Smooth muscle cell (in vitro differentiated cells): ENCODE results near the gene LUZP2. TPM values are rescaled to one million over a fixed set of nuclear protein-coding genes. Genes with fewer than 3 reads are reported as not detected.

Experiments
- DNase-seq: peaks from one replicate; lab custom pipeline; 2025; ENCODE audit not compliant: unreplicated experiment; lab: John Stamatoyannopoulos, UW
- H2AFZ ChIP-seq: fragments of 200-600 bp; sonication (generic); 2 replicates; pipeline ENCODE4 v1.6.0; 2016; ENCODE audit warnings: antibody characterized with exemption, low read depth, mild to moderate bottlenecking
- H3F3A ChIP-seq: fragments of 200-600 bp; sonication (generic); 2 replicates; pipeline ENCODE4 v1.6.0; 2017; ENCODE audit warnings: antibody characterized with exemption, low read depth
- H3K27ac ChIP-seq: fragments of 200-600 bp; sonication (generic); 2 replicates; pipeline ENCODE4 v1.5.1; 2016; ENCODE audit warnings: low read depth, mild to moderate bottlenecking
- H3K27me3 ChIP-seq: fragments of 200-600 bp; sonication (generic); 2 replicates; pipeline ENCODE4 v1.6.1; 2016; ENCODE audit warnings: low read depth, mild to moderate bottlenecking
- H3K36me3 ChIP-seq: fragments of 200-600 bp; sonication (generic); 2 replicates; pipeline ENCODE4 v1.5.1; 2016; ENCODE audit warnings: low read depth
- H3K4me1 ChIP-seq: fragments of 200-600 bp; sonication (generic); 2 replicates; pipeline ENCODE4 v1.5.1; 2016; ENCODE audit warnings: low read depth
- H3K4me2 ChIP-seq: fragments of 200-600 bp; sonication (generic); 2 replicates; pipeline ENCODE4 v1.6.0; 2016; ENCODE audit warnings: mild to moderate bottlenecking
- H3K4me3 ChIP-seq: fragments of 200-600 bp; sonication (generic); 2 replicates; pipeline ENCODE4 v1.5.1; 2016; ENCODE audit warnings: mild to moderate bottlenecking
- H3K79me2 ChIP-seq: fragments of 200-600 bp; sonication (generic); 2 replicates; pipeline ENCODE4 v1.6.0; 2016; ENCODE audit warnings: low read depth, mild to moderate bottlenecking
- H3K9ac ChIP-seq: fragments of 200-600 bp; sonication (generic); 2 replicates; pipeline ENCODE4 v1.6.0; 2016; ENCODE audit warnings: low read depth
- H3K9me3 ChIP-seq: fragments of 200-600 bp; sonication (generic); replicated peaks from 2 replicates; pipeline ENCODE4 v1.5.1; 2016; ENCODE audit warnings: low read depth
- H4K20me1 ChIP-seq: fragments of 200-600 bp; sonication (generic); 2 replicates; pipeline ENCODE4 v1.6.0; 2016; ENCODE audit warnings: low read depth
- CTCF ChIP-seq: fragments of 200-600 bp; sonication (generic); IDR thresholded peaks from 2 replicates; pipeline ENCODE4 v1.5.1; 2017; ENCODE audit warnings: borderline replicate concordance, mild to moderate bottlenecking, antibody characterized with exemption; ENCODE audit not compliant: insufficient read depth, poor library complexity, severe bottlenecking
- WGBS: methylation state at CpG from one replicate; pipeline ENCODE4 v1.1.7; 2016; ENCODE audit warnings: low lambda C conversion rate; 5-methylcytosine and 5-hydroxymethylcytosine counted together
- polyA plus RNA-seq: library from polyadenylated mRNA; unstranded; fragments of >200 nt; fragmentation: Nextera tagmentation; extraction: Ambion mirVana; gene quantifications from 2 replicates; pipeline ENCODE4 v1.2.1, GENCODE V29; 2016
- total RNA-seq: library from RNA; depleted of rRNA; stranded (reverse); fragments of >200 nt; gene quantifications from 2 replicates; pipeline ENCODE4 v1.2.3, GENCODE V29; 2014

The LUZP2 gene
- total and polyA plus RNA-seq, 2 experiments from 2014 or later = 1.1 to 1.3 TPM

GRCh38 chr11:24872186-24872585 is 375.3 kb downstream of the LUZP2 start:
- no peaks in the 10 kb centered on the region for H3K36me3 ChIP-seq
- H3K27ac ChIP-seq = no peak overlapping the region
- H3K27me3 ChIP-seq = no peaks in the 10 kb centered on the region
- 95% methylated on average over 2 of the region's 2 CpGs for WGBS
- no peaks in the 10 kb centered on the region for H3F3A ChIP-seq
- DNase-seq = no peak
- no peaks in the 10 kb centered on the region for H4K20me1 ChIP-seq
- H3K4me3 ChIP-seq = no peak overlapping the region
- no peak overlapping the region for H3K4me2 ChIP-seq
- H3K9ac ChIP-seq = no peak overlapping the region
- no peak overlapping the region for H2AFZ ChIP-seq
- no peak for TF ChIP-seq CTCF
- no peaks in the 10 kb centered on the region for H3K79me2 ChIP-seq
- H3K9me3 ChIP-seq = no peaks in the 10 kb centered on the region
- H3K4me1 ChIP-seq = no peaks in the 10 kb centered on the region

GRCh38 chr11:24872651-24873311 is 375.9 kb downstream of the LUZP2 start:
- no peaks in the 10 kb centered on the region for H3K36me3 ChIP-seq
- no peaks in the 10 kb centered on the region for H3F3A ChIP-seq
- H3K9me3 ChIP-seq = no peaks in the 10 kb centered on the region
- no peak overlapping the region for H3K27ac ChIP-seq
- no peaks in the 10 kb centered on the region for H3K27me3 ChIP-seq
- no peak overlapping the region for H3K9ac ChIP-seq
- DNase-seq = no peak
- H3K79me2 ChIP-seq = no peaks in the 10 kb centered on the region
- H4K20me1 ChIP-seq = no peaks in the 10 kb centered on the region
- H2AFZ ChIP-seq = no peak overlapping the region
- H3K4me2 ChIP-seq = no peak overlapping the region
- TF ChIP-seq CTCF = no peak
- no peak overlapping the region for H3K4me3 ChIP-seq
- no peaks in the 10 kb centered on the region for H3K4me1 ChIP-seq

GRCh38 chr11:24880962-24881361 is 384.1 kb downstream of the LUZP2 start:
- no peaks in the 10 kb centered on the region for H3K36me3 ChIP-seq
- H3K9ac ChIP-seq = no peak overlapping the region
- no peak overlapping the region for H2AFZ ChIP-seq
- H3K79me2 ChIP-seq = no peaks in the 10 kb centered on the region
- no peak overlapping the region for H3K27ac ChIP-seq
- H3K4me2 ChIP-seq = no peak overlapping the region
- WGBS = 56% methylated on average over 1 of the region's 1 CpG
- H3K4me1 ChIP-seq = no peaks in the 10 kb centered on the region
- no peaks in the 10 kb centered on the region for H3K9me3 ChIP-seq
- DNase-seq = no peak
- no peak for TF ChIP-seq CTCF
- no peak overlapping the region for H3K4me3 ChIP-seq
- H4K20me1 ChIP-seq = no peaks in the 10 kb centered on the region
- no peaks in the 10 kb centered on the region for H3K27me3 ChIP-seq
- no peaks in the 10 kb centered on the region for H3F3A ChIP-seq

GRCh38 chr11:24885580-24886173 is 388.8 kb downstream of the LUZP2 start:
- TF ChIP-seq CTCF = no peak
- Histone ChIP-seq H3F3A (no peaks in the 10 kb centered on the region), H3K36me3 (no peaks in the 10 kb centered on the region), H3K4me1 (no peaks in the 10 kb centered on the region), H3K4me3 (no peak overlapping the region), H3K79me2 (no peaks in the 10 kb centered on the region), H3K9me3 (no peaks in the 10 kb centered on the region), H2AFZ (no peak overlapping the region), H3K9ac (no peak overlapping the region), H3K27me3 (no peaks in the 10 kb centered on the region), H3K4me2 (no peak overlapping the region), H4K20me1 (no peaks in the 10 kb centered on the region), H3K27ac (no peak overlapping the region)
- 85% methylated on average over 4 of the region's 4 CpGs for WGBS
- no peak for DNase-seq
